ENCODE measurements around the gene SLC35F1. TPM values are rescaled to one million over a fixed set of nuclear protein-coding genes. Genes with fewer than 3 reads are reported as not detected.

SLC35F1 gene
- total and polyA plus RNA-seq, 10 of the 15 experiments (the other 5 are each of a cell fraction or from before 2014, with no cell fraction given): 0.01 TPM; not detected in 9

- POLR2A ChIA-PET: no interaction called here
- Histone ChIP-seq H3K4me1 (ENCODE audit: control insufficient read depth, insufficient read depth, low read length) (no peaks in the 10 kb centered on the region), H3K4me2 (ENCODE audit: control insufficient read depth, insufficient read depth) (peak overlapping the region; percentile 75; the same call in 1 of the 2 replicates), H2AFZ (ENCODE audit: control insufficient read depth, low read depth, low read length) (no peak overlapping the region), H3K27me3 (replicated peaks in 1 of 2; ENCODE audit: control insufficient read depth in 2 of 2, insufficient read depth in 2 of 2, low read length in 1 of 2) (peaks cover 3 to 16% of the 10 kb centered on the region in 2 experiments; a peak in 3 of 4 replicates), H3K79me2 (ENCODE audit: control insufficient read depth, insufficient read depth, low read length) (no peaks in the 10 kb centered on the region), H3K27ac (ENCODE audit: control insufficient read depth, insufficient read depth) (no peak overlapping the region), H4K20me1 (ENCODE audit: control insufficient read depth, insufficient read depth) (no peaks in the 10 kb centered on the region; the same call in 1 of the 2 replicates), H3K9me3 (replicated peaks; ENCODE audit: control insufficient read depth, insufficient read depth, low read length) (no peaks in the 10 kb centered on the region; the same call in 2 of the 3 replicates), H3K4me3 (no peak overlapping the region; the same call in 1 of the 2 replicates), H3K36me3 (ENCODE audit: control insufficient read depth in 2 of 2, insufficient read depth in 2 of 2, low read length in 1 of 2) (no peaks in the 10 kb centered on the region), H3K9ac (ENCODE audit: control insufficient read depth, insufficient read depth, low read length) (no peak overlapping the region)
- FAIRE-seq (no peak), ATAC-seq (no peak), DNase-seq (ENCODE audit: low read depth, low spot score) (no peak)
- BruUV-seq (replicated peaks): no TSS peak
- in situ Hi-C loops (cut with MboI) (no loop called here), intact Hi-C loops (cut with micrococcal nuclease; ENCODE audit: unreplicated experiment) (no loop called here)
- WGBS (ENCODE audit: insufficient coverage, insufficient replicate concordance, low lambda C conversion rate, missing lambda C conversion rate): 8% methylated on average over 55 of the region's 81 CpGs
- CTCF ChIA-PET: no interaction called here
- RAD21 ChIA-PET (ENCODE audit: unreplicated experiment): no interaction called here
- SMC1A ChIA-PET (ENCODE audit: uncharacterized antibody, unreplicated experiment): no interaction called here
- TF ChIP-seq ZNF24 (IDR thresholded peaks at IDR 0.05): no peak
- TF ChIP-seq EGR1 (IDR thresholded peaks at IDR 0.05; ENCODE audit: borderline replicate concordance in 1 of 2, low read depth in 2 of 2, low read length in 2 of 2): no peak
- no peak for TF ChIP-seq CTCF (IDR thresholded peaks at IDR 0.05 in 2 of 3, conservative IDR thresholded peaks at IDR 0.05 in 1 of 3; ENCODE audit: control insufficient read depth in 2 of 3, extremely low read depth in 1 of 3, insufficient read depth in 1 of 3, low read depth in 3 of 3, low read length in 3 of 3)
- TF ChIP-seq ELK1 (IDR thresholded peaks at IDR 0.05; ENCODE audit: low read depth, low read length): no peak
- TF ChIP-seq NR2F1 (conservative IDR thresholded peaks at IDR 0.05): no peak
- no peak for TF ChIP-seq MEF2A (IDR thresholded peaks at IDR 0.05; ENCODE audit: insufficient read depth, low read depth, low read length)
Measured at GRCh38 chr6:117907601-117908245, 659 bp downstream of the SLC35F1 start.
